ENCODE results near the gene DESI2.

GRCh38 chr1:244659694-244660093, 6.8 kb downstream of the DESI2 start:
- TF ChIP-seq EZH2 (IDR thresholded peaks at IDR 0.05; ENCODE audit: insufficient read depth, poor library complexity, severe bottlenecking) (no peak), EZH2phosphoT487 (IDR thresholded peaks at IDR 0.05; ENCODE audit: insufficient read depth, low read depth) (no peak)
